CD14-positive monocyte (primary cell): ENCODE data around the gene EPHA4. TPM values are rescaled to one million over a fixed set of nuclear protein-coding genes. Genes with fewer than 3 reads are reported as not detected.

Experiments
- DNase-seq, 3 donors: peaks; one replicate each; pipeline ENCODE4 v3.0.0-alpha.2; 2011 to 2022
- H2AFZ ChIP-seq: 2 replicates; pipeline ENCODE4 v1.6.0; 2012; ENCODE audit warnings: mild to moderate bottlenecking, low read depth, low read length, inconsistent platforms; ENCODE audit not compliant: insufficient read depth, poor library complexity, severe bottlenecking
- H3K27ac ChIP-seq, 2 donors: 1 replicate in 1 of 2; 2 replicates in 1 of 2; pipeline ENCODE4 v1.5.1; 2012 to 2013; ENCODE audit warnings: low read length in 2 of 2, control low read depth in 1 of 2, inconsistent platforms in 1 of 2, low read depth in 1 of 2, mild to moderate bottlenecking in 1 of 2
- H3K27me3 ChIP-seq, 2 donors: one replicate each; pipeline versions ENCODE4 v1.6.0 to v1.6.1; 2011 to 2013; ENCODE audit warnings: low read length in 2 of 2; ENCODE audit not compliant: control insufficient read depth in 2 of 2, insufficient read depth in 2 of 2
- H3K36me3 ChIP-seq, 2 donors: replicated peaks in 1 of 2; 1 replicate in 1 of 2; 2 replicates in 1 of 2; pipeline versions ENCODE4 v1.5.1 to v1.6.1; 2012 to 2013; ENCODE audit warnings: low read length in 2 of 2, control low read depth in 1 of 2, inconsistent platforms in 1 of 2, mild to moderate bottlenecking in 1 of 2; ENCODE audit not compliant: insufficient read depth in 2 of 2, control insufficient read depth in 1 of 2
- H3K4me1 ChIP-seq, 2 donors: 1 replicate in 1 of 2; 2 replicates in 1 of 2; pipeline versions ENCODE4 v1.5.1 to v1.6.1; 2012 to 2013; ENCODE audit warnings: low read length in 2 of 2, control low read depth in 1 of 2, inconsistent platforms in 1 of 2, mild to moderate bottlenecking in 1 of 2, moderate library complexity in 1 of 2; ENCODE audit not compliant: insufficient read depth in 2 of 2, control insufficient read depth in 1 of 2
- H3K4me2 ChIP-seq: replicated peaks from 2 replicates; pipeline ENCODE3; 2012; ENCODE audit warnings: low read length, moderate library complexity, mild to moderate bottlenecking; ENCODE audit not compliant: poor library complexity, severe bottlenecking; ENCODE audit errors: extremely low read depth
- H3K4me3 ChIP-seq, 3 experiments: fragments of 200-600 bp in 1 of 3; sonication (generic) in 1 of 3; replicated peaks in 1 of 3; 1 replicate in 2 of 3; 2 replicates in 1 of 3; pipeline ENCODE4 v1.5.1; 2011 to 2013; ENCODE audit warnings: low read length in 3 of 3, mild to moderate bottlenecking in 3 of 3, control low read depth in 2 of 3, low read depth in 2 of 3, inconsistent platforms in 1 of 3, moderate library complexity in 1 of 3
- H3K79me2 ChIP-seq: 2 replicates; pipeline ENCODE4 v1.6.0; 2012; ENCODE audit warnings: mild to moderate bottlenecking, control low read depth, inconsistent platforms, low read length, moderate library complexity; ENCODE audit not compliant: insufficient read depth
- H3K9ac ChIP-seq: 2 replicates; pipeline ENCODE4 v1.6.0; 2017; ENCODE audit warnings: low read length, mild to moderate bottlenecking; ENCODE audit not compliant: insufficient read depth, poor library complexity, severe bottlenecking
- H3K9me3 ChIP-seq, 2 donors: replicated peaks in 1 of 2; 1 replicate in 1 of 2; 2 replicates in 1 of 2; pipeline versions ENCODE4 v1.5.1 to v1.6.1; 2012 to 2013; ENCODE audit warnings: low read length in 2 of 2, control low read depth in 1 of 2; ENCODE audit not compliant: control insufficient read depth in 1 of 2, insufficient read depth in 1 of 2
- H4K20me1 ChIP-seq: 2 replicates; pipeline ENCODE4 v1.6.0; 2012; ENCODE audit warnings: mild to moderate bottlenecking, low read length, control low read depth, moderate library complexity; ENCODE audit not compliant: insufficient read depth
- H3K27ac Mint-ChIP-seq, 7 donors: one replicate each; pipeline ENCODE4 v1.8.0; 2020; ENCODE audit warnings: mild to moderate bottlenecking in 7 of 7, mixed read lengths in 7 of 7, moderate library complexity in 6 of 7, inconsistent platforms in 2 of 7
- H3K27me3 Mint-ChIP-seq, 3 donors: one replicate each; pipeline ENCODE4 v1.8.0; 2021 to 2022; ENCODE audit warnings: low read depth in 3 of 3, mild to moderate bottlenecking in 3 of 3, mixed read lengths in 3 of 3, moderate library complexity in 3 of 3, inconsistent platforms in 1 of 3
- H3K36me3 Mint-ChIP-seq, 2 donors: one replicate each; pipeline ENCODE4 v1.8.0; 2020; ENCODE audit warnings: mixed read lengths in 2 of 2, inconsistent platforms in 1 of 2, mild to moderate bottlenecking in 1 of 2
- H3K4me1 Mint-ChIP-seq: one replicate; pipeline ENCODE4 v1.8.0; 2020; ENCODE audit warnings: mild to moderate bottlenecking, mixed read lengths
- H3K4me3 Mint-ChIP-seq, 2 donors: one replicate each; pipeline ENCODE4 v1.8.0; 2020; ENCODE audit warnings: mild to moderate bottlenecking in 2 of 2, mixed read lengths in 2 of 2, moderate library complexity in 1 of 2
- H3K9me3 Mint-ChIP-seq, 7 donors: one replicate each; pipeline ENCODE4 v1.8.0; 2020 to 2022; ENCODE audit warnings: mixed read lengths in 7 of 7, mild to moderate bottlenecking in 6 of 7, moderate library complexity in 6 of 7, inconsistent platforms in 2 of 7
- CTCF ChIP-seq: fragments of 200-600 bp; IDR thresholded peaks from one replicate; pipeline ENCODE4 v1.8.0; 2022; ENCODE audit warnings: antibody characterized with exemption, mild to moderate bottlenecking
- WGBS: methylation state at CpG from one replicate; pipeline ENCODE4 v1.1.5; 2013; ENCODE audit warnings: missing lambda C conversion rate; ENCODE audit not compliant: insufficient coverage; 5-methylcytosine and 5-hydroxymethylcytosine counted together
- intact Hi-C, 2 donors: fragments of 100-400 bp; cut with micrococcal nuclease; formaldehyde crosslinking; loops; one replicate each; pipeline versions ENCODE4 v1.15.0 to v1.15.1; 2023
- polyA plus RNA-seq, 3 donors: library from polyadenylated mRNA; depleted of rRNA in 1 of 3; unstranded in 2 of 3; stranded (reverse) in 1 of 3; fragments of 300-500 nt in 2 of 3; fragments of >200 nt in 1 of 3; fragmentation: Illumina TruSeq in 2 of 3; gene quantifications; 1 replicate in 2 of 3; 2 replicates in 1 of 3; pipeline ENCODE4 v1.2.3, GENCODE V29; 2012 to 2021

Gene EPHA4
- polyA plus RNA-seq, 3 donors = 0.15 to 0.31 TPM; not detected in 1

DNA sequence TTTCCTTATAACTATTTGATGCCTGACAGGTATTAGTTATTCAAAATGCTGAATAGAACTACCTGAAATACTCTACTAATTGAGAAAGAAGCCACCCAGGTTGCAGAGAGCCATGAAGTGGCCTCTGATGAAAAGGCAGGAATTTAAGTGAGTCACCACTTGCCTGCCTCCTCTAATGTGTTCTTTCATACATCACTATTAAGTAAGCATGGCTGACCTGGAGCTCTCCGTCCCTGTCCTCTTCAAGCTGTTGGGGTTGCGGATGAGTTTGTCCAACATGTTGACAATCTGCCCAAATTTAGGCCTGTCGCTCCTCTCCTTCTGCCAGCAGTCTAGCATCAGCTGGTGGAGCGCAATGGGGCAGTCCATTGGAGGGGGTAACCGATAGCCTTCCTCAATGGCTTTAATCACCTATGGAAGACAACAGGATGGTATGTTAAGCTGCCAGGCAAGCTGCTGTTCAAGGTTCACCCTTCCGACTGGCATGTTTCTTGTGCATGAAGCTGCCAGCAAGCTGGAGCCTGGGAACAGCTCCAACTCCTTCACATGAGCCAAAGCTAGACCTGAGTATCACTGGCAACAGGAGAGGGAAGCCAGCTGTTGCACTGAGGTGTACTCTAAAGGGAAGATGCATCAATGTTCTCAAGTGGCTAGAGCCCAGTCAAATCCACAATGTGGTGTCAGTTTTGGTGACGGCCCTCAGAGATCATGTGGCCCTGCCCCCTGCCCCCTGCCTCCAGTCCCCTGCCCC, 142.2 kb downstream of the EPHA4 start:
- Mint-ChIP-seq H3K4me1 (no peaks in the 10 kb centered on the region), H3K27me3 (no peaks in the 10 kb centered on the region), H3K36me3 (no peaks in the 10 kb centered on the region), H3K9me3 (peaks cover 0 to 3% (median 0%) of the 10 kb centered on the region in 7 donors), H3K4me3 (no peak overlapping the region), H3K27ac (no peak overlapping the region)
- Histone ChIP-seq H3K27ac (no peak overlapping the region), H3K4me3 (no peak overlapping the region), H2AFZ (no peak overlapping the region), H3K9ac (no peak overlapping the region), H3K4me2 (no peak overlapping the region), H3K79me2 (no peaks in the 10 kb centered on the region), H3K9me3 (no peaks in the 10 kb centered on the region), H3K27me3 (no peaks in the 10 kb centered on the region), H3K4me1 (no peaks in the 10 kb centered on the region), H4K20me1 (no peaks in the 10 kb centered on the region), H3K36me3 (no peaks in the 10 kb centered on the region)
- TF ChIP-seq CTCF = no peak
- no peak for DNase-seq
- intact Hi-C loops = no loop called here
- WGBS = 100% methylated on average over 5 of the region's 7 CpGs

DNA sequence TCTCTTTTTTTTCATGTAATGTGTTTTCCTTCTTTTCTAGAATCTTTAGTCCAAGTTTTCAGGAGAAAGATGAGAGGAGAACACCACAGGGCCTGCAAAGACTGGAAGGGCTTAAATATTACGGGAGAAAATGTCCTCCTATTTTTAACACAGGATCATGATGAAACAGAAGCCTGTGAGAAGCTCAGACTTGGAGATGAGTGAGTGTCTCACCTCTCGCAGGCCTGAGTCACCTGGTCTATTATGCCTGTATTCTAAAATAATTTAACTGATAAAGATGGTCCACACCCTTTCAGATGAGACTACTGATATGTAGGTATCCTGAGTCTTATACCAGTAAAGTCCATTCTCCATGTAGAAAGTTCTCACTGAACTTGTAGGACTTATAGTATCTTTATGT, 143.2 kb downstream of the EPHA4 start:
- H3K4me1 Mint-ChIP-seq = no peaks in the 10 kb centered on the region
- Histone ChIP-seq H3K9me3 (no peaks in the 10 kb centered on the region), H3K79me2 (no peaks in the 10 kb centered on the region), H3K4me2 (no peak overlapping the region), H3K36me3 (no peaks in the 10 kb centered on the region), H4K20me1 (no peaks in the 10 kb centered on the region), H3K4me3 (no peak overlapping the region), H3K27ac (no peak overlapping the region), H3K27me3 (no peaks in the 10 kb centered on the region), H3K4me1 (no peaks in the 10 kb centered on the region), H2AFZ (no peak overlapping the region), H3K9ac (no peak overlapping the region)
- no peak overlapping the region for H3K4me3 Mint-ChIP-seq
- H3K27me3 Mint-ChIP-seq = no peaks in the 10 kb centered on the region
- TF ChIP-seq CTCF = no peak
- no peak for DNase-seq
- H3K27ac Mint-ChIP-seq = no peak overlapping the region
- no peaks in the 10 kb centered on the region for H3K36me3 Mint-ChIP-seq
- peaks cover 0 to 3% (median 0%) of the 10 kb centered on the region in 7 donors for H3K9me3 Mint-ChIP-seq
- intact Hi-C loops = no loop called here
- no CpG with 5 or more reads among the region's 2 CpGs for WGBS
